ENCODE measurements around the gene EXOG.

DNA sequence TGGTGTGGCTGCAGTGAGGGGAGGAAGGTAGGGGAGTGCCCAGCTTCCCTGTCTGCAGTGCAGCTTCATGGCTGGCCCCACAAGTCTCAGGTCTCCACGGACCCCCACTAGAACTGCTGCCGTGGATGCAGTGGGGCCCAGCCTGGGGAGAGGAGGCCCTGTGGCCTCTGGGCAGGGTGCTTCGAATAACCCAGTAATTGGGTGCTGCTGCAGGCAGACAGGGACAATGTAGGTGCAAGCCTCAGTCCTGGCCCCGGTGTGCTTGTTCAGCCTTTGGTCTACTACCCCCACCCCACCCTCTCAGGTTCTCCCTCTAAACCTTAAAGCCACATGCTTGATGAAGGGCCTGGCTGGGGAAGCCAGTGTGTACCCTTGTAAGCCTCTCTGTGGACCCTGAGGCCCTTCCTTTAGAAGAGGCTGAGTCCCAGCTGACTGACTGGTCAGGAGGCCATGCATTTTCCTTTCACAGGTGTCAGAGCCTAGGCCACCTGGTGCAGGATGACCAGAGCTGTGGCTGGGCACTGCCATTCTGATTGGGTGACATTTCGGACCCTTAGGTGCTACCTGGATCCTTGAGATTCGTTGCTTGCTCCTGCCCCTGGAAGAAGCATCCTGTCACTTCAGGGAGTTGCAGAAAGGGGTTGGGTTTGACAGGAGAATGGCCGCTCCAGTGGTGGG lies 21.1 kb upstream of the EXOG start:
- TF ChIP-seq NFRKB (IDR thresholded peaks at IDR 0.05) (no peak), TARDBP (IDR thresholded peaks at IDR 0.05) (no peak), ZNF384 (IDR thresholded peaks at IDR 0.05) (no peak), FOXM1 (IDR thresholded peaks at IDR 0.05; ENCODE audit: borderline replicate concordance) (no peak), ARNT (IDR thresholded peaks at IDR 0.05) (no peak), SUZ12 (IDR thresholded peaks at IDR 0.05) (no peak), HDGF (IDR thresholded peaks at IDR 0.05; ENCODE audit: borderline replicate concordance) (no peak), BHLHE40 (IDR thresholded peaks at IDR 0.05; ENCODE audit: borderline replicate concordance) (no peak)
